Measurements from ENCODE around the gene MACROD2.

- TF ChIP-seq ETS1 (IDR thresholded peaks at IDR 0.05) (no peak), CTCF (conservative IDR thresholded peaks at IDR 0.05; ENCODE audit: low read depth in 2 of 2) (no peak), EZH2 (IDR thresholded peaks at IDR 0.05; ENCODE audit: low read depth, unreplicated experiment) (no peak), CREB1 (CRISPR knock-in tag; IDR thresholded peaks at IDR 0.05; ENCODE audit: low read depth) (no peak), POLR2AphosphoS5 (IDR thresholded peaks at IDR 0.05; ENCODE audit: low read depth) (no peak), NANOG (IDR thresholded peaks at IDR 0.05; ENCODE audit: borderline replicate concordance) (no peak), EZH2phosphoT487 (IDR thresholded peaks at IDR 0.05; ENCODE audit: unreplicated experiment) (no peak)
Observed at GRCh38 chr20:15895560-15896084, 1900.3 kb downstream of the MACROD2 start.

Data from GM23338 (cell line).